GM23248 (cell line): ENCODE measurements around the gene NPAS3.

Experiments
- EZH2 ChIP-seq: fragments of 200-600 bp; sonication (generic); IDR thresholded peaks from 2 replicates; pipeline ENCODE4 v1.6.1; 2018; ENCODE audit warnings: antibody characterized with exemption, mild to moderate bottlenecking; ENCODE audit not compliant: insufficient read depth, poor library complexity, severe bottlenecking
- EZH2phosphoT487 ChIP-seq: fragments of 200-600 bp; sonication (generic); IDR thresholded peaks from 2 replicates; pipeline ENCODE4 v1.6.1; 2018; ENCODE audit warnings: antibody characterized with exemption, moderate library complexity, mild to moderate bottlenecking, low read depth; ENCODE audit not compliant: insufficient read depth

GRCh38 chr14:33393895-33394368 is 455.3 kb downstream of the NPAS3 start:
- no peak for TF ChIP-seq EZH2phosphoT487
- no peak for TF ChIP-seq EZH2
